ENCODE measurements around the gene ISX.

ISX gene

DNA sequence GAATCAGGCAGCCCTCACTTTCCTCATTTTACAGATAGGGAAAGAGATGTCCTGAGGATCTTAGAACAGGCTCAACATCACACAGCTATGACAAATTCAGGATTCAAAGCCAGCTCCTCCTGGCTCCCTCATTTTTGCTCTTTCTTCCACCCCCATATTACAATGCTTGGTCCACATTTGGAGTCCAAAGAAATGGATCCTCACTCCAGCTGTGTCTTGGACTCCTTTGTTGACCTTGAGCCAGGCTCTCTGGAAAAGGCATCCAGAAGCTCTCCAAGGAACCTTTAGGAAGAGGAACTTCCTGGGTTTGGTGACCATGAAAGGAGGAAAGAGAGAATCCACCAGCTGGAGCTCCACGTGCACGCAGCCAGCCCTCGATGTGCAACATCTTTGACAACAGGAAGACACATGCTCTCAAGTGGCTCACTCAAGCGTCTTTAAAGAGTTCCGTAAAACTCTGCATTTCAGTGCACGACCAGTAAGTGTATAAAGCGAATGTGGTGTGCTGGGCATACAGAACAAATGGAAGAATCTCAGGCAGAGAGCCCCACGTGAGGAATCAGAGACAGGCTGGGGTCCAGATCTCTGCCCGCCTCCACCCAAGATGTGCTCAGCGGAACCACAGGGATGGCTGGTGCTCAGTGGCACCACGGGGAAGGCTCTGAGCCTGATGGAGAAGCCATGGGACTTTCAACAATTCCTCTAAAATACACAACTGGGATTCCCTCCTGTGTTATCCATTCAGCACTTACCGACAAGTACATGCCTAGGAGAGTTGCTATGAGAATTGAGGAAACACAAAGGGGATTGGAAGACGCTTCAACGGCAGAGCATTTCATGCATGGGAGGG lies 48.4 kb downstream of the ISX start:
- DNase-seq = no peak

- no peak for DNase-seq
These were observed 49.6 kb downstream of the ISX start for GRCh38 chr22:35115515-35115914.

GRCh38 chr22:35116269-35116668 lies 50.3 kb downstream of the ISX start:
- DNase-seq = no peak

- DNase-seq = no peak
These were observed 50.9 kb downstream of the ISX start for GRCh38 chr22:35116817-35117216.

GRCh38 chr22:35119494-35119893 lies 53.5 kb downstream of the ISX start:
- DNase-seq = no peak

DNA sequence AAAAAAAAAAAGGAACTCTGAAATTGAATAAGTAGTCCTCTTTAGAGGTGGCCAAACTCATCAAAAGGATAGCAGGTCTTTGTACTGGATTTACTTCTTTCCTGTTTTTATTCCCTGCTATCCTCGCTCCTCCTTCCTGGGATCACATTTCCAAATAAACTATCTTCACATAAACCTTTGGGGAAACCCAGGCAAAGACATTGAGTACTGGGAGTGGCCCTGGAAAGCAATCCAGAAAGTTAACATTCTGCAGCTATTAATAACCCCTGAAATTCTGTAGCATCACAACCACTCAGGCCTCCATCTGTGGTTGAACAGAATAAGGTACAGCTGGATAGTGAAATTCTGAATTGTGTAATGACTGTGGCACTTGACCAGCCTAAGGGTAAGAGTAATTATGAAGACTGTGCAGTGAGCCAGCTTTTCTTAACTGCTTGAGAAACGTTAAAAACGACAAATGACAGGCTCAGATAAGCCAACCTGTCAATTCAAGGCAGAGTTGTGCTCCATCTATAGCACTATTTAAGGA lies 58.8 kb downstream of the ISX start:
- no peak for DNase-seq

- DNase-seq = no peak
These were observed 61.0 kb downstream of the ISX start for GRCh38 chr22:35126993-35127392.

- no peak for DNase-seq
These were observed 62.7 kb downstream of the ISX start for GRCh38 chr22:35128637-35129036.

DNA sequence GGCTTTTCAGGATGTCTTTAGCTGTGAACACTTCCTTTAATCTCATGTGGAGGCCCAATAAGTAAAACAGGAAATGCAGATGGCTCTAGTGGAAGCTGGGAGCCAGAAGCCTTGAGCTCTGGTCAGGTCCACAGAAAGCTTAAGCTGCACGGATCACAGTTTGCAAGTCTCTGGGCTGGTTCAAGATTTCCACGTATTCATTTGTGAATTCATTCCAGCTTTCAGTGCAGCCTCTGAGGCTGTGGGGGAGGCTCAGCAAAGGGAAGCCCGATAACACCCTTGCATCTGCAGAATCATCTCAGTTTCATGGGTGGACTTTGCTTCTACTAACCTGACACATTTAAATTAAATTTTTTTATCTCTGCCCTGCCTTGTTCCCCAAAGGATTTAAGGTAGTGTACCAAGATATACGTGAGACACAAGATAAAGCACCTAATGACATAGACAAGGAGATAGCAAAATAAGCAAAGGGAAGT lies 65.6 kb downstream of the ISX start:
- no peak for DNase-seq

DNA sequence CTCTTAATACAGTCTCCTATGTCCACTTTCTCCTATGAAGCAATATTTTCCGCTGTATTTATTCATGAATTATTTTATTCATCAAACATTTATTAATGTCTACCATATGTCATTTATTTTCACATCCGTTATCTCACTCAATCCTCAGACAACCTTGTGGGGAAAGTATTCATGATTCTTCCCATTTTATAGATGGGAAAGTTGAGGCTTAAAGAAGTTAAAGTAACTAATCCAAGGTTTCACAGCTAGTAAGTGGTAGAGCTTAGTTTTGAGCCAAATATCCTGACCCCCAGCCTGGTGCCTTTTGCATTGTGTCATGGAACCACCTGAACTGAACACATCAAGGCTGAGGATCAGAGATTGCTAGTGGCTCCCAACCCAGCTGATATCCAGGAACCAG lies 66.6 kb downstream of the ISX start:
- no peak for DNase-seq

GRCh38 chr22:35133702-35134380 lies 67.9 kb downstream of the ISX start:
- no peak for DNase-seq

DNA sequence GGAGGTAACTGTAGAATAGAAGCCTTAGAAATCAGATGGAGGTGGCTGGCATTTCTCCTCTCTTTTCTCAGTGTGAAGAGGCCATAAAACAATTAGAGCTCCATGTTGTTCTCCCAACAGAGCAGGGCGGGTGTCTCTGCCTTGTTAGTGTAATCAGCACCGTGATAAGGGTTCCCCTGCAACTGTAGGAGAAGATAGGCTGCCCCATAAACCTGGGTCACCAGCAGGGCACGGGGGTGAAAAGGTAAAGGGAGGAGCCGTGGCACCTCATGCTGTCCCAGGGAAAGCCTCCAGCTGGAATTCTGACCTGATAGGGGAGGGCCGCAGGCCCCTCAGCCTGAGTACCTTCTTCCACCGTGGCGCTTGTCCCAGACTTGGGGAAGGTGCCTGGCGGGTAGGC lies 68.7 kb downstream of the ISX start:
- no peak for DNase-seq

GRCh38 chr22:35135165-35135564 lies 69.2 kb downstream of the ISX start:
- no peak for DNase-seq
